ENCODE results near the gene PIGC.
A peak's percentile ranks its signal among the peaks of the same experiment; 100 is the strongest.

Gene PIGC

DNA sequence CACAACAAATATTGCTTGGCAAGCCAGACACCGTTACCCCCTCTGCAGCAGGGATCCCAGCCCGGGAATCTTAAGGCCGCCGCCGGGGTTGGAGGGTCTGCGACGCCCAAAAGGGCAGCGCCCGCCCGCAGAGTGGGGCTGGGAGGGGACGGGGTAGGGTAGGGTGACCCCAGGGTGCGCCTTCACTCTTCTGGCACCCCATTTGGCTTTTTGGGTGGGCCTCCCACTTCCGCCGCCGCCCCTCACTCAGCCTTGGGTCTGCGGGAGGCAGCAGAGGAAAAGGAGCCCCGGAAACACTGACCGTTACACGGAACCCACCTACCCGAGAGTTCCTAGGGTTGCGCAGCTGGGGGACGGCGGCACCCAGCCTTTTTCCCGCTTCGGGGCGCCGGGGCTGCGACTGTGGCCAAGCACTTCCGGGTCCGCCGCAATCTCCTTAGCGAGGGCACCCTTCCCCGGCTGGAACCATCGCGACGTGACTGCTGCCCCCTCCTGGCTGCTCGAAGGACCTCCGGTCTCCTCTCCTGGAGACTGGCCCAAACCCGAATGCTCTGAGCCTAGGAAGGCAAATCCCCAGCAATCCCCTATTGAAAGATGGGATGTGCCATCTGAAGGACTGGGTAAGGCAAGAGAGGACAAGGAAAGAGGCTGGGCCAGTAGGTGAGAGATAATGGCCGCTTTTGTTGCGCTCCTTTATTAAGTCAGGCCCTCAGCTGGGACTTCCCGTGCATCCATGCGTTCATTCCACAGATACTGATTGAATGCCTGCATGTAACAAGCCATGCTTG lies at the start of gene PIGC:
PIGC (minus strand) TSS at position 404 of the 788 bp plus-strand sequence. CDS start 1,447 bp downstream, outside the sequence.
- TF ChIP-seq JUND (IDR thresholded peaks at IDR 0.05; ENCODE audit: low read depth), result no peak
- peak; percentile 89 for DNase-seq (ENCODE audit: low read depth in 1 of 2, low spot score in 1 of 2)
- in situ Hi-C loops (cut with HindIII; ENCODE audit: low pct_unique_long_range_greater_than_20kb, low sequenced_read_pairs), result no loop called here

- DNase-seq (ENCODE audit: low read depth in 1 of 2, low spot score in 1 of 2), result no peak
- no peak for TF ChIP-seq JUND (IDR thresholded peaks at IDR 0.05; ENCODE audit: low read depth)
- in situ Hi-C loops (cut with HindIII; ENCODE audit: low pct_unique_long_range_greater_than_20kb, low sequenced_read_pairs), result no loop called here
These were observed 48.6 kb upstream of the PIGC start for GRCh38 chr1:172492421-172492820.

DNA sequence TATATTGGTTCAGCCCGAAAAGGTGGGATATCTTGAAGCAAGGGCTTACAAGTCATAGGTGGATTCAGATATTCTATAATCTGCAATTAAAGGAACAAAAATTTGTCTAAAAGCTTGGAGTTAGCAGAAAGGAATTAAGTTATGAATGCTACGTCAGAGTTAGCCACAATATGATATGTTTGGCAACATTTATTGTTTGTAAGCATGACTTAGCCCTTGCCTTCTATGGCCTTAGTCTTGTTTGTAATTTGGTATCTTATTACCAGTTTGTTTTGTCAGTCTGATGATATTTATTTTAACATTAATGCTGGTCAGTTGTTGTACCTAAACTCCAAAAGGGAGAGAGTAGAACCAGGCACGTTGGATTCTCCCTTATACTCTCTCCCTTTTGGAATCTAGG lies 46.0 kb upstream of the PIGC start:
- DNase-seq (ENCODE audit: low read depth in 1 of 2, low spot score in 1 of 2), result no peak
- TF ChIP-seq JUND (IDR thresholded peaks at IDR 0.05; ENCODE audit: low read depth), result no peak
- in situ Hi-C loops (cut with HindIII; ENCODE audit: low pct_unique_long_range_greater_than_20kb, low sequenced_read_pairs), result no loop called here

DNA sequence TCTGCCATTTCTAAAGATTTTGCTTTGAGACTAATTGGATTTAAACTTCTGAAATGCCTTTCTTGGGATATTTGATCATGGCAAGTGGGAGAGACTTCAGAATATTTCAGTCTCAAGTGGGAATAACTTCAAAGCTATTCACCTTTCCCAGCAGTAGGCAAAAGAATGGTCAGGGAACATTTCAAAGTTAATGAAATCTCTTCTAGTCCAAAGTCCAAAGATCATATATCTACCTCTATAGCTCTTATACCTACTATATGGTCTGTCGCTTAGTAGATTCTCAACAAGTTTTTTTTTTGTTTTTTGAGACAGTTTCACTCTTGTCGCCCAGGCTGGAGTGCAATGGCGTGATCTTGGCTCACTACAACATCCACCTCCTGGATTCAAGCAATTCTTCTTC lies 44.5 kb upstream of the PIGC start:
- DNase-seq (ENCODE audit: low read depth in 1 of 2, low spot score in 1 of 2), result no peak
- in situ Hi-C loops (cut with HindIII; ENCODE audit: low pct_unique_long_range_greater_than_20kb, low sequenced_read_pairs), result no loop called here
- TF ChIP-seq JUND (IDR thresholded peaks at IDR 0.05; ENCODE audit: low read depth), result no peak

DNA sequence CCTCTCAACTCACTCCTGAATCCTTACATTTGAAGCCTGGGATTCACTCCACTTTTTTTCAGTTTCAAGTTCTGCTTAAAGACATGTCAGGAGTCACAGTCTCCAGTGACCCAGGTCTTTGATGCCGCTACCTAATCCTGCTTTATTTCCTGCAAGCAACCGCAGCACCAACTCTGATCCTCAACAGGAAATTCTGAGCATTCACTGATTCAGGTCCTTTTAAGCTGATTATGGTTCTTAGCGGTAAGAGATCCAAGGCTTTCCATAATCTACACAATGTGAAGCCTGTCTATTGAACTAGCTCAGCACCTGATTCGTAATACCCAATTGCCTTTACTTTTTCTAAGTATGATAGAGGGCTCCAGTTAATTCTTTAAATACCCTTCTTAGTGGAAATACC lies 43.7 kb upstream of the PIGC start:
- TF ChIP-seq JUND (IDR thresholded peaks at IDR 0.05; ENCODE audit: low read depth), result no peak
- DNase-seq (ENCODE audit: low read depth in 1 of 2, low spot score in 1 of 2), result no peak
- in situ Hi-C loops (cut with HindIII; ENCODE audit: low pct_unique_long_range_greater_than_20kb, low sequenced_read_pairs), result no loop called here

- no peak for DNase-seq (ENCODE audit: low read depth in 1 of 2, low spot score in 1 of 2)
- no peak for TF ChIP-seq JUND (IDR thresholded peaks at IDR 0.05; ENCODE audit: low read depth)
- in situ Hi-C loops (cut with HindIII; ENCODE audit: low pct_unique_long_range_greater_than_20kb, low sequenced_read_pairs), result no loop called here
These were observed 43.1 kb upstream of the PIGC start for GRCh38 chr1:172486805-172487454.

- in situ Hi-C loops (cut with HindIII; ENCODE audit: low pct_unique_long_range_greater_than_20kb, low sequenced_read_pairs), result no loop called here
- no peak for TF ChIP-seq JUND (IDR thresholded peaks at IDR 0.05; ENCODE audit: low read depth)
- DNase-seq (ENCODE audit: low read depth in 1 of 2, low spot score in 1 of 2), result no peak
These were observed 41.8 kb upstream of the PIGC start for GRCh38 chr1:172485626-172486025.

DNA sequence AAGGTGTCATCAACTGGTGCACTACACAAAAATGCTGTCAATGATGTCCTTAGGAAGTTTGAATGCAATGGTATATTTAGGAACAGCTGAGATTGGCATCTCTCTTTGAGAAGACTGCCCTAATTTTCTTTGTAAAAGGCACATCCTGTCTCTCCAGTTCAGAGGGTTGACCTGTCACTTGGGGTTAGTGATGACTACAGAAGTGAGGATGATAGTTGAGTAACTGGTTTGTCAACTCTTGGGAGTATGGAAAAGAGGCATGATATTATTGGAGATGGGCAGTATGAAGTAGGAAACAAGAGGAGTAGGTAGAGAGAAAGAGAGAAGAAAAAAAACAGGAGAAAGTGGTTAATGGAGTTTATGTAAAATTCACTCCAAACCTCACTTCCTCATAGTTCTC lies 40.4 kb upstream of the PIGC start:
- DNase-seq (ENCODE audit: low read depth in 1 of 2, low spot score in 1 of 2), result peak in 1 of 2 experiments; percentile 58
- in situ Hi-C loops (cut with HindIII; ENCODE audit: low pct_unique_long_range_greater_than_20kb, low sequenced_read_pairs), result no loop called here
- TF ChIP-seq JUND (IDR thresholded peaks at IDR 0.05; ENCODE audit: low read depth), result no peak

GRCh38 chr1:172483448-172483847 lies 39.6 kb upstream of the PIGC start:
- in situ Hi-C loops (cut with HindIII; ENCODE audit: low pct_unique_long_range_greater_than_20kb, low sequenced_read_pairs), result no loop called here
- DNase-seq (ENCODE audit: low read depth in 1 of 2, low spot score in 1 of 2), result no peak
- TF ChIP-seq JUND (IDR thresholded peaks at IDR 0.05; ENCODE audit: low read depth), result no peak

- TF ChIP-seq JUND (IDR thresholded peaks at IDR 0.05; ENCODE audit: low read depth), result no peak
- in situ Hi-C loops (cut with HindIII; ENCODE audit: low pct_unique_long_range_greater_than_20kb, low sequenced_read_pairs), result no loop called here
- DNase-seq (ENCODE audit: low read depth in 1 of 2, low spot score in 1 of 2), result no peak
These were observed 38.2 kb upstream of the PIGC start for GRCh38 chr1:172482044-172482443.

DNA sequence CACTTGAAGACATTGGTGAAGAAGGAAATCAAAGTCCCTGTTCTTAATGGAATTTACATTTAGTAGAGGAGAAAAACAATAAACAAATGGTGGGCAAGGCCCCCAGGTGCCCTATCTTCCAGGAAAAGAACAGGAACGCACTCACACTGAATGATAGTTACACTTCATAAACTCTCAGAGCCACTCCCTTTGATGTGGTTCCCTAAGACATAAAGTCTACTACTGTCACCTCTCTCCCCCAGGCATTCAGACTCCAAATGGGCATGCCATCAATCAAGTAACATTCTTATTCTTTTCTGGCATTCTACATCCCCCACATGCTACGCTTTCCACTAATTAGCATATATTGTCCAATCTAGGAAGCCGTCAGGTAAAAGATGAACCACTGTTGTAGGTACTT lies 36.6 kb upstream of the PIGC start:
- no peak for TF ChIP-seq JUND (IDR thresholded peaks at IDR 0.05; ENCODE audit: low read depth)
- DNase-seq (ENCODE audit: low read depth in 1 of 2, low spot score in 1 of 2), result no peak
- in situ Hi-C loops (cut with HindIII; ENCODE audit: low pct_unique_long_range_greater_than_20kb, low sequenced_read_pairs), result no loop called here

DNA sequence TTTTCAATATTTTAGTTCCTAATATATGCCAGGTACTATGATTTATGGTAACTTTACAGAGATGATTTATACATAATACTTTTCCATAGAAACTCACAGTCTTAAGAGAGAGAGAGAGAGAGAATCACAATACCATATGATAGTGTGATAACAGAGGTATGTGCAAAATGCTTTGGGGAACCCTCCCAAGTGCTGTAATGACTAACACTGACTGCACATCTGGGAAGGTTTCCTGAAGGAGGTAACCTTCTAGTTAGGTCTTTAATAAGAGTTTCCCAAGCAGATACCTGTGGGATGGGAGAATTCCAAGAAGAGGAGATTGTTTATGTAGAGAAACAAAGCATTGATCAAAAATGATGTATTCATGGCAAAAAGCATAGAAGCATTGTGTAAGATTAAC lies 34.6 kb upstream of the PIGC start:
- TF ChIP-seq JUND (IDR thresholded peaks at IDR 0.05; ENCODE audit: low read depth), result no peak
- in situ Hi-C loops (cut with HindIII; ENCODE audit: low pct_unique_long_range_greater_than_20kb, low sequenced_read_pairs), result no loop called here

DNA sequence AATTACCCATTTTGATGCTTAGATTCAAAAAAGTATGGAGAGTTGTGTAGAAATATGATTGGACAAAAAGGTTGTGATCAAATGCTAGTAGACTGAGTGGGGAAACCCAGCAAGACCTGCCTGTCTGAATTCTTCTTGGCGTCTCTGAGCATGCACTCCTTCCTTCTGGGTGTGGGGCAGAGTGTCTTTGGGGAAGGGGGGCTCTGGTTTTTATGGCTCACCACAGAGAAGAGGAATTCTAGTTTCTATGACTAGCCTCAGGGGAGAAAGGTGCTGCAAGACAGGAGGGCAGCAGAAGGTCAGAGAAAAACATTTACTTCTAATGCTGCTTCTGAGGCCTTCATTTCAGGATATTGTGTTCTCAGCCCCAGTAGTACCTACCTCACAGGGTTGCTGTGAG lies 33.9 kb upstream of the PIGC start:
- no peak for TF ChIP-seq JUND (IDR thresholded peaks at IDR 0.05; ENCODE audit: low read depth)
- in situ Hi-C loops (cut with HindIII; ENCODE audit: low pct_unique_long_range_greater_than_20kb, low sequenced_read_pairs), result no loop called here
- no peak for DNase-seq (ENCODE audit: low read depth in 1 of 2, low spot score in 1 of 2)

More for the DNA sequence above, 34.6 kb upstream of the PIGC start:
- no peak for DNase-seq (ENCODE audit: low read depth in 1 of 2, low spot score in 1 of 2)
